Astrocyte (in vitro differentiated cells and primary cell): ENCODE measurements around the gene PALLD. TPM values are rescaled to one million over a fixed set of nuclear protein-coding genes. Genes with fewer than 3 reads are reported as not detected.

Experiments
- DNase-seq: peaks from one replicate; pipeline ENCODE4 v3.0.0-alpha.2; 2010; ENCODE audit warnings: low read depth
- FAIRE-seq: peaks from 2 replicates; lab custom pipeline; 2011; peaks lifted over from hg19 to GRCh38; lab: Jason Lieb, UNC
- H2AFZ ChIP-seq: 2 replicates; pipeline ENCODE4 v1.6.0; 2012; ENCODE audit warnings: low read depth, low read length, inconsistent platforms
- H3K27ac ChIP-seq: 2 replicates; pipeline ENCODE4 v1.5.1; 2011; ENCODE audit warnings: low read depth, low read length, inconsistent platforms
- H3K27me3 ChIP-seq: 2 replicates; pipeline ENCODE4 v1.6.0; 2011; ENCODE audit warnings: low read length, inconsistent platforms; ENCODE audit not compliant: insufficient read depth
- H3K36me3 ChIP-seq: 2 replicates; pipeline ENCODE4 v1.5.1; 2011; ENCODE audit warnings: low read length, inconsistent platforms; ENCODE audit not compliant: insufficient read depth
- H3K4me1 ChIP-seq: 2 replicates; pipeline ENCODE4 v1.5.1; 2011; ENCODE audit warnings: low read length, inconsistent platforms; ENCODE audit not compliant: insufficient read depth
- H3K4me2 ChIP-seq: 2 replicates; pipeline ENCODE4 v1.6.0; 2012; ENCODE audit warnings: low read length, inconsistent platforms
- H3K4me3 ChIP-seq: 2 replicates; pipeline ENCODE4 v1.5.1; 2011; ENCODE audit warnings: low read depth, mild to moderate bottlenecking, low read length, inconsistent platforms; ENCODE audit not compliant: insufficient read depth
- H3K79me2 ChIP-seq: 2 replicates; pipeline ENCODE4 v1.6.0; 2012; ENCODE audit warnings: mild to moderate bottlenecking, low read length, inconsistent platforms; ENCODE audit not compliant: insufficient read depth
- H3K9ac ChIP-seq: 2 replicates; pipeline ENCODE4 v1.6.0; 2012; ENCODE audit warnings: mild to moderate bottlenecking, low read length, inconsistent platforms
- H3K9me3 ChIP-seq: 2 replicates; pipeline ENCODE4 v1.5.1; 2012; ENCODE audit warnings: low read depth, mild to moderate bottlenecking, low read length, inconsistent platforms; ENCODE audit not compliant: insufficient read depth
- H4K20me1 ChIP-seq: 2 replicates; pipeline ENCODE4 v1.6.0; 2012; ENCODE audit warnings: low read length, inconsistent platforms; ENCODE audit not compliant: insufficient read depth
- H3K27ac Mint-ChIP-seq: one replicate; pipeline ENCODE4 v1.8.0; 2021; ENCODE audit warnings: mild to moderate bottlenecking, mixed read lengths; ENCODE audit not compliant: unreplicated experiment
- H3K27me3 Mint-ChIP-seq: one replicate; pipeline ENCODE4 v1.8.0; 2021; ENCODE audit warnings: low read depth, mixed read lengths; ENCODE audit not compliant: unreplicated experiment
- H3K36me3 Mint-ChIP-seq: one replicate; pipeline ENCODE4 v1.8.0; 2021; ENCODE audit warnings: low read depth, mixed read lengths; ENCODE audit not compliant: unreplicated experiment
- H3K4me1 Mint-ChIP-seq: one replicate; pipeline ENCODE4 v1.8.0; 2021; ENCODE audit warnings: low read depth, mixed read lengths; ENCODE audit not compliant: unreplicated experiment
- H3K4me3 Mint-ChIP-seq: one replicate; pipeline ENCODE4 v1.8.0; 2021; ENCODE audit warnings: mild to moderate bottlenecking, moderate library complexity, mixed read lengths; ENCODE audit not compliant: unreplicated experiment
- H3K9me3 Mint-ChIP-seq: one replicate; pipeline ENCODE4 v1.8.0; 2021; ENCODE audit warnings: mild to moderate bottlenecking, mixed read lengths; ENCODE audit not compliant: unreplicated experiment
- CTCF ChIP-seq: IDR thresholded peaks from 2 replicates; pipeline ENCODE4 v1.5.1; 2011; ENCODE audit warnings: low read depth, mild to moderate bottlenecking, inconsistent platforms, low read length, moderate library complexity; ENCODE audit not compliant: insufficient read depth
- EZH2 ChIP-seq: IDR thresholded peaks from 2 replicates; pipeline ENCODE4 v1.6.1; 2012; ENCODE audit warnings: mild to moderate bottlenecking, low read length, inconsistent platforms; ENCODE audit not compliant: insufficient read depth
- total RNA-seq: library from RNA; stranded (reverse); gene quantifications from 2 replicates; pipeline ENCODE4 v1.2.1, GENCODE V29; 2021

Gene PALLD
- total RNA-seq, 1 donor from 2014 or later: 498 TPM

DNA sequence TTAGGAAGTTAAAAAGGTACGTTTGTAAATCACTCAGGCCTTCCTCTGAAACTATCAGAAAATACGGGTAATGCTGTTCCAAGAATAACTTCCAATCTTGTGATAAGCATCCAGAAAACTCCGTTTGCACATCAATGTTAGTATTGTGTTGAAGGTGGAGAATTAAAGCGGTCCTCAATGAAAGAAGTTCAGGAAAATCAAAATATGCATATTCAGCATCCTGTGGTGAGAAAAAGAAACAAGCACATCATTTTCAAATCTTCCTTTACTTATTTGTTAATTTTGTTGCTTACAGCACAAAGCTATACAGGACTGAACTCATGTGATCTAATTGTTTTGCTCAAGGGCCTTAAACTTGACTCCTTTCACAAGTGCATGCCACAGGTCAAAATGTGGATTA is 35.0 kb upstream of the PALLD start:
- Histone ChIP-seq H3K4me1 (no peaks in the 10 kb centered on the region), H3K9ac (no peak overlapping the region), H3K9me3 (no peaks in the 10 kb centered on the region), H4K20me1 (no peaks in the 10 kb centered on the region), H3K36me3 (no peaks in the 10 kb centered on the region), H3K4me3 (no peak overlapping the region), H3K27me3 (no peaks in the 10 kb centered on the region), H3K27ac (no peak overlapping the region), H2AFZ (no peak overlapping the region), H3K4me2 (no peak overlapping the region), H3K79me2 (no peaks in the 10 kb centered on the region)
- Mint-ChIP-seq H3K27ac (no peak overlapping the region), H3K27me3 (no peaks in the 10 kb centered on the region), H3K36me3 (peaks cover 39% of the 10 kb centered on the region), H3K4me1 (no peaks in the 10 kb centered on the region), H3K9me3 (peaks cover 2% of the 10 kb centered on the region), H3K4me3 (no peak overlapping the region)
- TF ChIP-seq CTCF: no peak
- TF ChIP-seq EZH2: no peak
- DNase-seq (no peak), FAIRE-seq (no peak)

- Histone ChIP-seq H2AFZ (no peak overlapping the region), H3K4me2 (no peak overlapping the region), H4K20me1 (no peaks in the 10 kb centered on the region), H3K27ac (no peak overlapping the region), H3K9me3 (no peaks in the 10 kb centered on the region), H3K9ac (no peak overlapping the region), H3K79me2 (no peaks in the 10 kb centered on the region), H3K36me3 (peaks cover 7% of the 10 kb centered on the region), H3K27me3 (no peaks in the 10 kb centered on the region), H3K4me1 (no peaks in the 10 kb centered on the region), H3K4me3 (no peak overlapping the region)
- Mint-ChIP-seq H3K9me3 (no peaks in the 10 kb centered on the region), H3K36me3 (peaks cover 24% of the 10 kb centered on the region), H3K4me1 (peaks cover 22% of the 10 kb centered on the region), H3K27ac (no peak overlapping the region), H3K4me3 (no peak overlapping the region), H3K27me3 (no peaks in the 10 kb centered on the region)
- DNase-seq: no peak
- no peak for TF ChIP-seq CTCF
- no peak for TF ChIP-seq EZH2
- FAIRE-seq: no peak
Measured at GRCh38 chr4:168472920-168473319, 23.9 kb upstream of the PALLD start.

DNA sequence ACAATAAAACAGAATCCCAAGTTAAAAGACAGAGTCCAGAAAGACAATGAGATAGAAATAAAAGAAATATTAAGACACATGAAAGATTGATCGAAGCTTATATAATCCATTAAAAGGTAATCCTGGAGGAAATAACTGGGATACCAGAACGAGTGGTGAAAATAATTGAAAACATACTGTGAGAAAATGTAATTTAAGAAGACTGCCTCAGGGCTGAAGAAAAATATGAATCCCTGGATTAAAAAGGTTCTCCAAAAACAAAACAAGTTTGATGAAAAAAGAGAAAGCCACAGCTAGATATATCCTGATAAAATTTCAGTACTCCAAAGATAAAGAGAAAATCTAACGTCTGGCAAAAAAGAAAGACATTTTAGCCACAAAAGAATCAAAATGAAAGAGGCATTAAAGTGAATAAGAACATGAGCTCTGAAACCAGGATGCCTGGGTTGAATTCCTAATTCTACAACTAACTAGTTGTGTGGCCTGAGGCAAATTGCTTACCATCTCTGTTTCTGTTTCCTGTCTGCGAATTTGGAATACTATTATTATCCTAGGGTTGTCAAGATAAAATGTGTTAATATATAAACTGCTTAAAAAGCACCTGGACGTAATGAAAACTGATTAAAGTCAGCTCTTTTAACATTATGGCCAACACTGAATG is 22.1 kb upstream of the PALLD start:
- no peak for FAIRE-seq
- peak overlapping the region; percentile 50 for H3K27ac Mint-ChIP-seq
- no peaks in the 10 kb centered on the region for H3K9me3 Mint-ChIP-seq

More for the DNA sequence above, 22.1 kb upstream of the PALLD start:
- no peak overlapping the region for H3K4me3 ChIP-seq
- peaks cover 10% of the 10 kb centered on the region for H3K79me2 ChIP-seq
- Mint-ChIP-seq H3K4me3 (peak overlapping the region; percentile 73), H3K4me1 (peaks cover 29% of the 10 kb centered on the region), H3K36me3 (peaks cover 19% of the 10 kb centered on the region), H3K27me3 (no peaks in the 10 kb centered on the region)
- TF ChIP-seq EZH2: no peak
- no peak for TF ChIP-seq CTCF
- no peak for DNase-seq
- H3K36me3 ChIP-seq: peaks cover 7% of the 10 kb centered on the region
- no peak overlapping the region for H3K27ac ChIP-seq
- H3K4me1 ChIP-seq: no peaks in the 10 kb centered on the region
- H3K27me3 ChIP-seq: no peaks in the 10 kb centered on the region
- H2AFZ ChIP-seq: no peak overlapping the region
- H3K9ac ChIP-seq: no peak overlapping the region
- no peak overlapping the region for H3K4me2 ChIP-seq
- no peaks in the 10 kb centered on the region for H4K20me1 ChIP-seq
- H3K9me3 ChIP-seq: no peaks in the 10 kb centered on the region
